Transverse colon (tissue), 4 donors: Measurements from ENCODE around the gene TMEM69.

Experiments
- POLR2A ChIP-seq: fragments of 450-650 bp; IDR thresholded peaks from one replicate; pipeline ENCODE4 v1.6.1; 2016; ENCODE audit warnings: antibody characterized with exemption, mild to moderate bottlenecking, moderate library complexity
- POLR2AphosphoS5 ChIP-seq, 3 donors: sonication (generic); formaldehyde crosslinking; IDR thresholded peaks; one replicate each; pipeline ENCODE4 v1.6.1; 2016; ENCODE audit warnings: antibody characterized with exemption in 3 of 3
- TF ChIP-seq, protein P1 (sequence below), 5 experiments: fragments of 200-600 bp in 3 of 5; fragments of 450-650 bp in 2 of 5; sonication (generic) in 3 of 5; IDR thresholded peaks; 1 replicate in 2 of 5; 2 replicates in 3 of 5; pipeline ENCODE4 v1.5.1; 2016 to 2017; ENCODE audit warnings: antibody characterized with exemption in 5 of 5, inconsistent platforms in 3 of 5, mild to moderate bottlenecking in 2 of 5, moderate library complexity in 1 of 5

DNA sequence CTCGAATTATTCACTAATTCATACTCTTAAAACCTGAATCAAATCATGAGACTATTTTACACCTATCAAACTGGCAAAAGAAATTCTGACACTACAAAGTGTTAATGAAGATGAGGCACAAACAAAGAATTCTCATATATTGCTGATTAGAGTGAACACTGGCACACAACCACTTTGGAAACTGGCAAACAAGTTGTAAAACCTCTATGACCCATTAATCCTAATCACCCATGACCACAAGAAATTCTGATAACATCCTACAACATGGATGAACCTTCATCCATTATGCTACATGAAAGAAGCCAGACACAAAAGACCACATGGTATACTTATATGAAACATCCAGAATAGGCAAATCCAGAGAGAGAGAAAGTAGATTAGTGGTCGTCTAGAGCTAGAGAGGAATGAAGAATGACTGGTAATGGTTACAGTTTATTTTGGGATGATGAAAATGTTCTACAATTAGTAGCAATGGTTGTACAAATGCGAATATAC is 10.2 kb upstream of the TMEM69 start:
- TF ChIP-seq, protein P1, sequence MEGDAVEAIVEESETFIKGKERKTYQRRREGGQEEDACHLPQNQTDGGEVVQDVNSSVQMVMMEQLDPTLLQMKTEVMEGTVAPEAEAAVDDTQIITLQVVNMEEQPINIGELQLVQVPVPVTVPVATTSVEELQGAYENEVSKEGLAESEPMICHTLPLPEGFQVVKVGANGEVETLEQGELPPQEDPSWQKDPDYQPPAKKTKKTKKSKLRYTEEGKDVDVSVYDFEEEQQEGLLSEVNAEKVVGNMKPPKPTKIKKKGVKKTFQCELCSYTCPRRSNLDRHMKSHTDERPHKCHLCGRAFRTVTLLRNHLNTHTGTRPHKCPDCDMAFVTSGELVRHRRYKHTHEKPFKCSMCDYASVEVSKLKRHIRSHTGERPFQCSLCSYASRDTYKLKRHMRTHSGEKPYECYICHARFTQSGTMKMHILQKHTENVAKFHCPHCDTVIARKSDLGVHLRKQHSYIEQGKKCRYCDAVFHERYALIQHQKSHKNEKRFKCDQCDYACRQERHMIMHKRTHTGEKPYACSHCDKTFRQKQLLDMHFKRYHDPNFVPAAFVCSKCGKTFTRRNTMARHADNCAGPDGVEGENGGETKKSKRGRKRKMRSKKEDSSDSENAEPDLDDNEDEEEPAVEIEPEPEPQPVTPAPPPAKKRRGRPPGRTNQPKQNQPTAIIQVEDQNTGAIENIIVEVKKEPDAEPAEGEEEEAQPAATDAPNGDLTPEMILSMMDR (IDR thresholded peaks at IDR 0.05) = no peak
- TF ChIP-seq POLR2AphosphoS5 (IDR thresholded peaks at IDR 0.05) (no peak), POLR2A (no peak)
